WTC11 (cell line): ENCODE measurements around the gene PHF5A. TPM values are rescaled to one million over a fixed set of nuclear protein-coding genes. Genes with fewer than 3 reads are reported as not detected.

ENCODE experiments used
- AFF4 ChIP-seq: sonication (generic); formaldehyde crosslinking; IDR thresholded peaks from 2 replicates; pipeline ENCODE4 v1.8.1; 2023; ENCODE audit warnings: mild to moderate bottlenecking, missing genetic modification reagents, borderline replicate concordance
- AR ChIP-seq: fragments of 250-450 bp; sonication (Bioruptor Pico); IDR thresholded peaks from 2 replicates; pipeline ENCODE4 v1.9.0; 2021; ENCODE audit warnings: mild to moderate bottlenecking
- ATF2 ChIP-seq: sonication (generic); formaldehyde crosslinking; IDR thresholded peaks from 2 replicates; pipeline ENCODE4 v1.8.1; 2022; ENCODE audit warnings: low read depth, missing genetic modification reagents, borderline replicate concordance
- CDX4 ChIP-seq: fragments of 250-450 bp; sonication (Bioruptor Pico); IDR thresholded peaks from 2 replicates; pipeline ENCODE4 v1.9.0; 2021; ENCODE audit warnings: moderate library complexity, mild to moderate bottlenecking, inconsistent platforms, borderline replicate concordance
- EMX1 ChIP-seq: fragments of 250-450 bp; sonication (Bioruptor Pico); IDR thresholded peaks from 2 replicates; pipeline ENCODE4 v1.8.0; 2021; ENCODE audit warnings: mild to moderate bottlenecking
- FOXP1 ChIP-seq: sonication (generic); formaldehyde crosslinking; IDR thresholded peaks from 2 replicates; pipeline ENCODE4 v1.8.0; 2022; ENCODE audit warnings: missing genetic modification reagents, mild to moderate bottlenecking, moderate library complexity, borderline replicate concordance
- GTF2I ChIP-seq: fragments of 250-450 bp; sonication (Bioruptor Pico); conservative IDR thresholded peaks from 2 replicates; pipeline ENCODE4 v1.4.0; 2021; ENCODE audit warnings: mild to moderate bottlenecking
- HMGXB4 ChIP-seq: sonication (generic); formaldehyde crosslinking; IDR thresholded peaks from 2 replicates; pipeline ENCODE4 v1.8.1; 2023; ENCODE audit warnings: mild to moderate bottlenecking, moderate library complexity, missing genetic modification reagents
- IRF2 ChIP-seq: sonication (generic); formaldehyde crosslinking; IDR thresholded peaks from 2 replicates; pipeline ENCODE4 v1.8.0; 2022; ENCODE audit warnings: low read depth, missing genetic modification reagents, borderline replicate concordance
- KAT7 ChIP-seq: sonication (generic); formaldehyde crosslinking; IDR thresholded peaks from 2 replicates; pipeline ENCODE4 v1.8.1; 2023; ENCODE audit warnings: missing genetic modification reagents, mild to moderate bottlenecking, borderline replicate concordance
- MXD4 ChIP-seq: fragments of 250-450 bp; sonication (Bioruptor Pico); IDR thresholded peaks from 2 replicates; pipeline ENCODE4 v1.8.0; 2021; ENCODE audit warnings: mild to moderate bottlenecking, moderate library complexity, borderline replicate concordance
- NFATC4 ChIP-seq: fragments of 250-450 bp; sonication (Bioruptor Pico); IDR thresholded peaks from 2 replicates; pipeline ENCODE4 v1.9.0; 2021; ENCODE audit warnings: mild to moderate bottlenecking
- NFE2L1 ChIP-seq: sonication (generic); formaldehyde crosslinking; IDR thresholded peaks from 2 replicates; pipeline ENCODE4 v1.8.1; 2023; ENCODE audit warnings: missing genetic modification reagents
- NR2C2 ChIP-seq: sonication (generic); formaldehyde crosslinking; IDR thresholded peaks from 2 replicates; pipeline ENCODE4 v1.8.0; 2022; ENCODE audit warnings: mild to moderate bottlenecking, missing genetic modification reagents
- TEAD4 ChIP-seq: sonication (generic); formaldehyde crosslinking; IDR thresholded peaks from 2 replicates; pipeline ENCODE4 v1.8.0; 2022; ENCODE audit warnings: mild to moderate bottlenecking, missing genetic modification reagents
- ZBTB21 ChIP-seq: sonication (generic); formaldehyde crosslinking; IDR thresholded peaks from 2 replicates; pipeline ENCODE4 v1.8.1; 2023; ENCODE audit warnings: mild to moderate bottlenecking, missing genetic modification reagents, borderline replicate concordance
- ZNF232 ChIP-seq: sonication (generic); formaldehyde crosslinking; IDR thresholded peaks from 2 replicates; pipeline ENCODE4 v1.8.0; 2022; ENCODE audit warnings: mild to moderate bottlenecking, missing genetic modification reagents
- ZNF263 ChIP-seq: sonication (generic); formaldehyde crosslinking; IDR thresholded peaks from 2 replicates; pipeline ENCODE4 v1.8.1; 2022; ENCODE audit warnings: low read depth, mild to moderate bottlenecking, moderate library complexity, missing genetic modification reagents
- ZNF396 ChIP-seq: fragments of 250-450 bp; sonication (Bioruptor Pico); IDR thresholded peaks from 2 replicates; pipeline ENCODE4 v1.8.0; 2021; ENCODE audit warnings: mild to moderate bottlenecking, moderate library complexity, borderline replicate concordance
- ZNF512 ChIP-seq: sonication (generic); formaldehyde crosslinking; IDR thresholded peaks from 2 replicates; pipeline ENCODE4 v1.8.1; 2022; ENCODE audit warnings: missing genetic modification reagents, borderline replicate concordance
- total RNA-seq: library from RNA; stranded (reverse); gene quantifications from 3 replicates; pipeline ENCODE4 v1.2.3, GENCODE V29; 2021
- TF ChIP-seq, protein P1 (sequence below): fragments of 200-600 bp; IDR thresholded peaks from 2 replicates; pipeline ENCODE4 v1.8.0; 2022; ENCODE audit warnings: antibody characterized with exemption
- TF ChIP-seq, protein P2 (sequence below): sonication (generic); formaldehyde crosslinking; conservative IDR thresholded peaks from 2 replicates; pipeline ENCODE4 v1.8.1; 2022; ENCODE audit warnings: mild to moderate bottlenecking, missing genetic modification reagents

The PHF5A gene
- total RNA-seq, 1 experiment from 2014 or later, result 93.1 TPM

DNA sequence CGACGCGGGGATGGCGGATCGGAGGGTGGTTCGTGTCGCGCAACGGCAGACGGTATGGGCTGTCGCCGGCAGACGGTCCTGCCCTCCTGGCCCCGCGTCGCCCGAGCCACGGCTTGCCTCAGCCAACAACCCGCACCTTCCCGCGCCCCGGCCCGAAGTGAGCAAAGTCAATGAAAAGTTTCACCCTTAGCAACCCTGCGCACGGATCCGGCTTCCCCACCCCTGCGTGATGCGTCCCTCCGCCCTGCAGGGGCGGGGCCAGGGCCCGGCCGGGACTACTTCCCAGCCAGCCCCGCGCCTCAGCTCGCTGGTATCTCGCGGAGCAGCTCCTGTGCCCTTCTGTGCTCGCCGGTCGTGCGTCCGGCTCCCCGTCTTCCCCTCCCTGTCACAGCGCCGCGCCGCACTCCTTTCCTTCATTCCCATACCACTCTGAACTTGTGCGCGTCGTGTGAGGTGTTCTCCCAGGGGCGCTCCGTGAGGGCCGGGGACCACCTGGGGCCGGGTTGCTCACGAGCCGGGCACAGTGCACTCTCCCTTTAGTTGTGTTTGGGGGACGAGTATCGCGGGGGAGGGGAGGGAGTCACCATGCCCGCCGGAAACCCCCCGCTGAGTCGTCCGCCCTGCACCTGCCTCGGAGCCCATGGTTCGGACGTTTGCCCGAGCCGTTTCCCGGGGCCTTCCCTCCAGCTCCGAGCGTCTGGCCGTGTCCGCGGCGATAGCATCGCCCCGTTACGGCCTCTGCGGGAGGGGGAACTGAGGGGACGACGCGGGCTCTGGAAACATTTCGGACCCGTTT is 21.7 kb downstream of the PHF5A start, which contains the start of gene TOB2 (continued):
- peak; percentile 95 for TF ChIP-seq AFF4
- peak; percentile 51; the same call in 1 of the 2 replicates for TF ChIP-seq AR (CRISPR knock-in tag)
- peak; percentile 20; the same call in 1 of the 2 replicates for TF ChIP-seq ZNF263 (CRISPR knock-in tag)
- peak; percentile 89 for TF ChIP-seq EMX1 (CRISPR knock-in tag)
- TF ChIP-seq NFATC4 (CRISPR knock-in tag), result peak; percentile 94
- 0 out of 2 replicates have a peak, but pooled peaks have one; percentile 32 for TF ChIP-seq ZNF512 (CRISPR knock-in tag)
- TF ChIP-seq FOXP1 (CRISPR knock-in tag), result peak; percentile 86
- TF ChIP-seq ZBTB21 (CRISPR knock-in tag), result peak; percentile 77; the same call in 1 of the 2 replicates
- TF ChIP-seq ATF2, result peak; percentile 55; the same call in 1 of the 2 replicates
- TF ChIP-seq TEAD4 (CRISPR knock-in tag), result peak; percentile 11; the same call in 1 of the 2 replicates
- TF ChIP-seq KAT7 (CRISPR knock-in tag), result peak; percentile 57; the same call in 1 of the 2 replicates
- peak; percentile 89 for TF ChIP-seq HMGXB4 (CRISPR knock-in tag)
- no peak for TF ChIP-seq ZNF396 (CRISPR knock-in tag)
- TF ChIP-seq MXD4 (CRISPR knock-in tag), result no peak
- TF ChIP-seq, protein P1, sequence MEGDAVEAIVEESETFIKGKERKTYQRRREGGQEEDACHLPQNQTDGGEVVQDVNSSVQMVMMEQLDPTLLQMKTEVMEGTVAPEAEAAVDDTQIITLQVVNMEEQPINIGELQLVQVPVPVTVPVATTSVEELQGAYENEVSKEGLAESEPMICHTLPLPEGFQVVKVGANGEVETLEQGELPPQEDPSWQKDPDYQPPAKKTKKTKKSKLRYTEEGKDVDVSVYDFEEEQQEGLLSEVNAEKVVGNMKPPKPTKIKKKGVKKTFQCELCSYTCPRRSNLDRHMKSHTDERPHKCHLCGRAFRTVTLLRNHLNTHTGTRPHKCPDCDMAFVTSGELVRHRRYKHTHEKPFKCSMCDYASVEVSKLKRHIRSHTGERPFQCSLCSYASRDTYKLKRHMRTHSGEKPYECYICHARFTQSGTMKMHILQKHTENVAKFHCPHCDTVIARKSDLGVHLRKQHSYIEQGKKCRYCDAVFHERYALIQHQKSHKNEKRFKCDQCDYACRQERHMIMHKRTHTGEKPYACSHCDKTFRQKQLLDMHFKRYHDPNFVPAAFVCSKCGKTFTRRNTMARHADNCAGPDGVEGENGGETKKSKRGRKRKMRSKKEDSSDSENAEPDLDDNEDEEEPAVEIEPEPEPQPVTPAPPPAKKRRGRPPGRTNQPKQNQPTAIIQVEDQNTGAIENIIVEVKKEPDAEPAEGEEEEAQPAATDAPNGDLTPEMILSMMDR, result no peak
- no peak; the same call in 1 of the 2 replicates for TF ChIP-seq CDX4 (CRISPR knock-in tag)
- no peak for TF ChIP-seq NR2C2 (CRISPR knock-in tag)
- TF ChIP-seq NFE2L1, result peak; percentile 83
- TF ChIP-seq, protein P2, sequence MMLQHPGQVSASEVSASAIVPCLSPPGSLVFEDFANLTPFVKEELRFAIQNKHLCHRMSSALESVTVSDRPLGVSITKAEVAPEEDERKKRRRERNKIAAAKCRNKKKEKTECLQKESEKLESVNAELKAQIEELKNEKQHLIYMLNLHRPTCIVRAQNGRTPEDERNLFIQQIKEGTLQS (CRISPR knock-in tag), result no peak
- no peak for TF ChIP-seq GTF2I (CRISPR knock-in tag)
- 0 out of 2 replicates have a peak, but pooled peaks have one; percentile 47 for TF ChIP-seq IRF2
- TF ChIP-seq ZNF232 (CRISPR knock-in tag), result peak; percentile 74
